H54 (cell line): Measurements from ENCODE around the gene TSPAN17.
"Not testable (repeated sequence)": the region's sequence is repeated elsewhere in the genome, so short reads cannot be mapped to it uniquely, and the experiment has no call there.

ENCODE experiments used
- DNase-seq: peaks from one replicate; pipeline ENCODE4 v3.0.0; 2011; ENCODE audit warnings: low spot score, mixed read lengths; ENCODE audit not compliant: insufficient read length
- FAIRE-seq: peaks from 3 replicates; lab custom pipeline; 2011; peaks lifted over from hg19 to GRCh38; lab: Jason Lieb, UNC
- POLR2A ChIP-seq: IDR thresholded peaks from 2 replicates; pipeline ENCODE4 v1.6.1; 2011; ENCODE audit warnings: low read depth, mild to moderate bottlenecking, low read length

Gene TSPAN17

GRCh38 chr5:176647030-176647842, at the start of gene TSPAN17:
Gene TSPAN17, plus strand, starts transcription at chr5:176647484. Its CDS starts 132 bp downstream, at chr5:176647616.
- peak; percentile 87 for TF ChIP-seq POLR2A
- FAIRE-seq (no peak), DNase-seq (peak; percentile 97)

GRCh38 chr5:176599749-176600430, 47.4 kb upstream of the TSPAN17 start:
- not testable (repeated sequence) for DNase-seq, FAIRE-seq

- DNase-seq (no peak), FAIRE-seq (no peak)
- TF ChIP-seq POLR2A: no peak
Measured at GRCh38 chr5:176601901-176602482, 45.3 kb upstream of the TSPAN17 start.

- no peak for TF ChIP-seq POLR2A
- FAIRE-seq: no peak
- DNase-seq: no peak
Measured at GRCh38 chr5:176603091-176603490, 44.2 kb upstream of the TSPAN17 start.

GRCh38 chr5:176606032-176606431, 41.3 kb upstream of the TSPAN17 start:
- no peak for TF ChIP-seq POLR2A
- DNase-seq (no peak), FAIRE-seq (no peak)

GRCh38 chr5:176606875-176607274, 40.4 kb upstream of the TSPAN17 start:
- TF ChIP-seq POLR2A: no peak
- no peak for DNase-seq
- no peak for FAIRE-seq

- FAIRE-seq: no peak
- TF ChIP-seq POLR2A: no peak
- DNase-seq: no peak
Measured at GRCh38 chr5:176608142-176608705, 39.1 kb upstream of the TSPAN17 start.

GRCh38 chr5:176608937-176609723, 38.2 kb upstream of the TSPAN17 start:
- no peak for FAIRE-seq
- TF ChIP-seq POLR2A: no peak
- DNase-seq: no peak

GRCh38 chr5:176609724-176610434, 37.4 kb upstream of the TSPAN17 start, which contains the start of gene GPRIN1:
Gene GPRIN1, minus strand, starts transcription at chr5:176610156. Its CDS starts 10,322 bp downstream, at chr5:176599834.
- no peak; the same call in none of the 2 replicates for TF ChIP-seq POLR2A
- DNase-seq (peak; percentile 90), FAIRE-seq (no peak)

GRCh38 chr5:176610435-176610773, 36.9 kb upstream of the TSPAN17 start:
- no peak for TF ChIP-seq POLR2A
- DNase-seq: no peak
- no peak for FAIRE-seq

- DNase-seq: peak; percentile 76
- TF ChIP-seq POLR2A: no peak
- FAIRE-seq: no peak
Measured at GRCh38 chr5:176611435-176611834, 35.8 kb upstream of the TSPAN17 start.

GRCh38 chr5:176612008-176612407, 35.3 kb upstream of the TSPAN17 start:
- no peak for DNase-seq
- FAIRE-seq: no peak
- no peak for TF ChIP-seq POLR2A

- DNase-seq: no peak
- no peak for TF ChIP-seq POLR2A
- no peak for FAIRE-seq
Measured at GRCh38 chr5:176612855-176613254, 34.4 kb upstream of the TSPAN17 start.
